ENCODE results near the gene RPS6KB1.

Gene RPS6KB1

GRCh38 chr17:59856859-59857794 lies 35.8 kb upstream of the RPS6KB1 start:
- Histone ChIP-seq H3K4me2 (ENCODE audit: insufficient read depth, low read length) (no peak overlapping the region), H4K20me1 (ENCODE audit: insufficient read depth, low read length) (no peaks in the 10 kb centered on the region), H3K9me3 (ENCODE audit: insufficient read depth, low read length, severe bottlenecking) (no peaks in the 10 kb centered on the region), H3K27ac (ENCODE audit: low read length) (no peak overlapping the region), H3K27me3 (ENCODE audit: insufficient read depth, low read length, poor library complexity) (no peaks in the 10 kb centered on the region), H3K4me3 (ENCODE audit: low read depth in 1 of 2, low read length in 2 of 2) (no peak overlapping the region), H3K79me2 (ENCODE audit: insufficient read depth, low read length) (no peaks in the 10 kb centered on the region), H3K36me3 (ENCODE audit: insufficient read depth, low read length) (0 out of 2 replicates have a peak, but pooled peaks cover 9% of the 10 kb centered on the region), H3K9ac (ENCODE audit: low read depth, low read length) (no peak overlapping the region), H3K4me1 (ENCODE audit: insufficient read depth, low read length) (peaks cover 8% of the 10 kb centered on the region), H2AFZ (ENCODE audit: low read depth, low read length) (no peak overlapping the region)
- DNase-seq (no peak), ATAC-seq (ENCODE audit: insufficient read depth, low read depth) (no peak)
- TF ChIP-seq EZH2 (IDR thresholded peaks at IDR 0.05; ENCODE audit: borderline replicate concordance, low read depth, low read length, severe bottlenecking): no peak
- TF ChIP-seq, protein P1, sequence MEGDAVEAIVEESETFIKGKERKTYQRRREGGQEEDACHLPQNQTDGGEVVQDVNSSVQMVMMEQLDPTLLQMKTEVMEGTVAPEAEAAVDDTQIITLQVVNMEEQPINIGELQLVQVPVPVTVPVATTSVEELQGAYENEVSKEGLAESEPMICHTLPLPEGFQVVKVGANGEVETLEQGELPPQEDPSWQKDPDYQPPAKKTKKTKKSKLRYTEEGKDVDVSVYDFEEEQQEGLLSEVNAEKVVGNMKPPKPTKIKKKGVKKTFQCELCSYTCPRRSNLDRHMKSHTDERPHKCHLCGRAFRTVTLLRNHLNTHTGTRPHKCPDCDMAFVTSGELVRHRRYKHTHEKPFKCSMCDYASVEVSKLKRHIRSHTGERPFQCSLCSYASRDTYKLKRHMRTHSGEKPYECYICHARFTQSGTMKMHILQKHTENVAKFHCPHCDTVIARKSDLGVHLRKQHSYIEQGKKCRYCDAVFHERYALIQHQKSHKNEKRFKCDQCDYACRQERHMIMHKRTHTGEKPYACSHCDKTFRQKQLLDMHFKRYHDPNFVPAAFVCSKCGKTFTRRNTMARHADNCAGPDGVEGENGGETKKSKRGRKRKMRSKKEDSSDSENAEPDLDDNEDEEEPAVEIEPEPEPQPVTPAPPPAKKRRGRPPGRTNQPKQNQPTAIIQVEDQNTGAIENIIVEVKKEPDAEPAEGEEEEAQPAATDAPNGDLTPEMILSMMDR (IDR thresholded peaks at IDR 0.05; ENCODE audit: borderline replicate concordance, extremely low read depth, low read length, poor library complexity, severe bottlenecking): no peak

DNA sequence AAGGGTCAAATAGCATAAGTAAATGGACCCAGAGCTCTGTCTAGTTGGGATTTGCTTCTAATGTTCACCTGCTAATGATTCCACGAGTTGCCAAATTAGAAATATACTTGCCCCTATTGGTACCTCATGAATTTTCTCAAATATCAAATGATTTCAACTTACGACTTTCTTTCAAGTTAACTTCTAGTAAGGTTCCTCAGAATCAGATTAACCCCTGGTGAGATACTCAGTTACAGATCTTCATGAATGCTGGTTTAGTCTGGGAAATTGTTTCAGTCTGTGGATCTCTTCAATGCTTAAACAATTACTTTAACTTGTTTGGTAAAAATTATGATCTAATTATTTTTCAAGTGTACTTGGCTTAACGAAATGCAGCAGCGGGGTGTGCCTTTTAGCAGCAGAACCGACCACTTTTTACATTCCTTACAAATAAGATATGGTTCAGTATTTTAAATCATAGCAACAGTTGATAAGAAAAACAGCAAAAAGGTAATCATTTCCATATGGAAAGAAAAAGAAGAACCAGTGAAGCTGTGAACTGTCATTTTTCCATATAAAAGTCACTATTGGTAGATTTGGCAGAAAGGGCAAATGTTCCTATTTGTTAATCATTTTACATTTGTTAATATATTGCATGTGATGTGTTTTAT lies 34.6 kb upstream of the RPS6KB1 start:
- H3K4me1 ChIP-seq (ENCODE audit: insufficient read depth, low read length): peaks cover 5% of the 10 kb centered on the region

GRCh38 chr17:59858932-59859331 lies 34.0 kb upstream of the RPS6KB1 start:
- H3K79me2 ChIP-seq (ENCODE audit: insufficient read depth, low read length): no peaks in the 10 kb centered on the region
- no peak overlapping the region for H3K4me2 ChIP-seq (ENCODE audit: insufficient read depth, low read length)
- no peaks in the 10 kb centered on the region for H3K4me1 ChIP-seq (ENCODE audit: insufficient read depth, low read length)
- H3K36me3 ChIP-seq (ENCODE audit: insufficient read depth, low read length): peaks cover 16% of the 10 kb centered on the region
- H3K27ac ChIP-seq (ENCODE audit: low read length): no peak overlapping the region
- H2AFZ ChIP-seq (ENCODE audit: low read depth, low read length): no peak overlapping the region
- no peaks in the 10 kb centered on the region for H3K9me3 ChIP-seq (ENCODE audit: insufficient read depth, low read length, severe bottlenecking)
- DNase-seq (no peak), ATAC-seq (ENCODE audit: insufficient read depth, low read depth) (no peak)
- H4K20me1 ChIP-seq (ENCODE audit: insufficient read depth, low read length): no peaks in the 10 kb centered on the region
- TF ChIP-seq, protein P1 (IDR thresholded peaks at IDR 0.05; ENCODE audit: borderline replicate concordance, extremely low read depth, low read length, poor library complexity, severe bottlenecking): no peak
- no peak for TF ChIP-seq EZH2 (IDR thresholded peaks at IDR 0.05; ENCODE audit: borderline replicate concordance, low read depth, low read length, severe bottlenecking)
- no peak overlapping the region for H3K4me3 ChIP-seq (ENCODE audit: low read depth in 1 of 2, low read length in 2 of 2)
- H3K9ac ChIP-seq (ENCODE audit: low read depth, low read length): no peak overlapping the region
- no peaks in the 10 kb centered on the region for H3K27me3 ChIP-seq (ENCODE audit: insufficient read depth, low read length, poor library complexity)

More for the DNA sequence above, 34.6 kb upstream of the RPS6KB1 start:
- no peak overlapping the region for H3K9ac ChIP-seq (ENCODE audit: low read depth, low read length)
- ATAC-seq (ENCODE audit: insufficient read depth, low read depth): no peak
- H3K27me3 ChIP-seq (ENCODE audit: insufficient read depth, low read length, poor library complexity): no peaks in the 10 kb centered on the region
- DNase-seq: no peak
- H3K27ac ChIP-seq (ENCODE audit: low read length): no peak overlapping the region
- TF ChIP-seq, protein P1 (IDR thresholded peaks at IDR 0.05; ENCODE audit: borderline replicate concordance, extremely low read depth, low read length, poor library complexity, severe bottlenecking): no peak
- no peak for TF ChIP-seq EZH2 (IDR thresholded peaks at IDR 0.05; ENCODE audit: borderline replicate concordance, low read depth, low read length, severe bottlenecking)
- no peaks in the 10 kb centered on the region for H3K9me3 ChIP-seq (ENCODE audit: insufficient read depth, low read length, severe bottlenecking)
- peaks cover 14% of the 10 kb centered on the region for H3K36me3 ChIP-seq (ENCODE audit: insufficient read depth, low read length)
- no peaks in the 10 kb centered on the region for H4K20me1 ChIP-seq (ENCODE audit: insufficient read depth, low read length)
- no peak overlapping the region for H2AFZ ChIP-seq (ENCODE audit: low read depth, low read length)
- H3K4me3 ChIP-seq (ENCODE audit: low read depth in 1 of 2, low read length in 2 of 2): no peak overlapping the region
- no peak overlapping the region for H3K4me2 ChIP-seq (ENCODE audit: insufficient read depth, low read length)
- H3K79me2 ChIP-seq (ENCODE audit: insufficient read depth, low read length): no peaks in the 10 kb centered on the region
